Activated T-cell treated with anti-CD3 and anti-CD28 coated beads for 24 hours (primary cell): ENCODE data around the gene COPS6.

Source experiments
- DNase-seq: peaks from one replicate; pipeline ENCODE4 v3.0.0-alpha.2; 2020; ENCODE audit warnings: low read depth

Gene COPS6

DNA sequence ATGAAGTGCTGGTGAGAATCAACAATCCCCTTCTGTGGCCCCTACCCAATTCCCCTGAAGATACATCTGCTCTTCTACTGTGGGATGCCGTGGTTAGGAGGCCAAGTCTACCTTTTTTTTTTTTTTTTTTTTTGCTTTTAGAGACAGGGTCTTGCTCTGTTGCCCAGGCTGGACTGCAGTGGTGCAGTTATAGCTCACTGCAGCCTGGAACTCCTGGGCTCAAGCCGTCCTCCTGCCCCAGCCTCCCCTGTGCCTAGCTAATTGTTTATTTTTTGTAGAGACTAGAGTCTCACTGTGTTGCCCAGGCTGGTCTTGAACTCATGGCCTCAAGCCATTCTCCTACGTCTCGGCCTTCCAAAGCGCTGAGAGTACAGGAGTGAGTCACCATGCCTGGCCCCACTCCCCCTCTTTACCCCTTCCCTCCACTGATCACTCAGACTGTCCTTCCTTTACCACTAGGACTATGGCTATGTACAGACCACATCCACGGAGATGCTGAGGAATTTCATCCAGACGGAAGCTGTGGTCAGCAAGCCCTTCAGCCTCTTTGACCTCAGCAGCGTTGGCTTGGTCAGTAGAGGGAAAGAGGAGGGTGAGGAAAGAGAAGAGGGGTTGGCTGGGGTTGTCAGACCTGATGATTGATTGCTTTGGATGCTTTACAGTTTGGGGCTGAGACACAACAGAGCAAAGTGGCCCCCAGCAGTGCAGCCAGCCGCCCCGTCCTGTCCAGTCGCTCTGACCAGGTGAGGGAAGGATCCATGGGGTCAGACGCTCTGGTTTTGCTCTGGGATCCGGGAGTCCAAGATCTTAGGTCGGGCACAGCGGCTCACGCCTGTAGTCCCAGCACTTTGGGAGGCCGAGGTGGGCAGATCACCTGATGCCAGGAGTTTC is 14.4 kb downstream of the COPS6 start:
- DNase-seq = no peak

DNA sequence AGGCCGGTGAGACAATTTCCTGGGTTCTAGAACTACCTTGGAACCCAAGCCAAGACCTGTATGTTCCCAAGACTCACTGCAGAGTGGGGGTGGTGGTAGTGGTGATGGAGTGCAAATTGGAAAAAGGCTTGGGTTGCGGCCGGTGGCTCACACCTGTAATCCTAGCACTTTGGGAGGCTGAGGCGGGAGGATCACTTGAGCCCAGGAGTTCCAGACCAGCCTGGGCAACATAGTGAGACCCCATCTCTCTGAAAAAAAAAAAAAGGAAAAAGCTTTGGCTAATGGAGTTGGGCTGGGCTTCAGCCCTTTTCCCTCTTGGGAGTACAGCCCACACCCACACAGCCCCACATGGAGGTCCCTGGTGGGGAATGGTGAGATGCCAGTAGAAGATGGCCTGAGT is 16.8 kb downstream of the COPS6 start:
- DNase-seq = no peak

DNA sequence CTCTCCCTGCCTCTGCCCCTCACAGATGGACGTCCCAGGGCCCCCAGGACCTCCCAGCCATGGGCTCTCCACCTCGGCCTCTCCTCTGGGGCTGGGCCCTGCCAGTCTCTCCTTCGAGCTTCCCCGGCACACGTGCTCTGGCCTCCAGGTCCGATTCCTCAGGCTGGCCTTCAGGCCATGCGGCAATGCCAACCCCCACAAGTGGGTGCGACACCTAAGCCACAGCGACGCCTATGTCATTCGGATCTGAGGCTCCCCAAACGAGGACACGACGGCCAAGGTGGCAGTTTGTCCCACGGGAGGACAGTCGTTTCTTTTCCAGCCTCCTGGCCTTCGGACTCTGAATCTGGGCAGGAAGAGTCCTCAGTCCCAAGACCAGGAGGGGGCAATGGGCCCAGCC is 17.9 kb downstream of the COPS6 start:
- DNase-seq = no peak

DNA sequence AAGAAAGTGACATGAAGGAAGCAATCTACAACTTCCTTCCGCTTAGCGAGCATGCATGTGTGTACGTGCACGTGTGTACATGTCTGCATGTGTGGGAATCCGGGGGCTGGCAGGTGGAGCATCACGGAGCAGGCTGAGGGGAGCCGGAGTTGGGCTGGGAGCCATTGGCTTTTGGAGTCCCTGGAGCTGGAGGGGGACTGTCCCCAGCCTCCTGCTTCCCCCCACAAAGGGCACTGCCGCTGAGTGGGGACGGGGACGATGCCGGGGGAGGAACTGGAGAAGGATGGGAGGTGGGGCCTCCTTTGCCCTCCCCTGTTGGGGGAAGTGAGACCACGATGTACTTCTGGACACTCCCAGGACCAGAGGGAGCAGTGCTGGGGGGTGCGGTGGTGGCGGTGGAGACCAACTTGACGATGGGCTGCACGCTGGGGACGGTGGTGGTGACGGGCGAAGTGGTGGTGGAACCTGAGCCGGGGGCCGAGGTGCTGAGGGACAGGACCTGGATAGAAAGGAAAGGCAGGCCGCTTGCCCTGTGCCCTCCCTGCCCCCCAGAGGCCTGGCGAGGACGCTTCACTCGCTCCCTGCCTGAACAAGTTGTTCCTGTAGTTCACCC is 18.5 kb downstream of the COPS6 start:
- no peak for DNase-seq

DNA sequence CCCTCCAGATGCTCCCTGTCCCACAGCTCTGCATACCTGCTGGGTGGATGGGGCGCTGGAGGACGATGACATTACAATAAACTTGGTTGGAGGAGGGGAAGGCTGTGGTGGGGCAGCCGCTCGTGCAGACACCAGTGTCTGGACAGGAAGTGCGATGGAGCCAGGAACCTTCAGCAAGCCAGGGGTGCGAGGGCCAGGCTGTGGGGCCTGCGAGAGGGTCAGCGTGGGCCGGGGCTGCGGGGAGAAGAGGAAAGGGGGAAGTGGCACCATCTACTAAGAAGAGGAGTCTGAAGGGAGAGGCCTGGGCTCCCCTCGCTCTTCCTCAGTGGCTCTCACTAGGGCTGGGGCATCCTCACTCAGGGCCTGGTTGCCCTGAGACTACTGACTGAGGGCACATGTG is 19.1 kb downstream of the COPS6 start:
- DNase-seq = no peak

DNA sequence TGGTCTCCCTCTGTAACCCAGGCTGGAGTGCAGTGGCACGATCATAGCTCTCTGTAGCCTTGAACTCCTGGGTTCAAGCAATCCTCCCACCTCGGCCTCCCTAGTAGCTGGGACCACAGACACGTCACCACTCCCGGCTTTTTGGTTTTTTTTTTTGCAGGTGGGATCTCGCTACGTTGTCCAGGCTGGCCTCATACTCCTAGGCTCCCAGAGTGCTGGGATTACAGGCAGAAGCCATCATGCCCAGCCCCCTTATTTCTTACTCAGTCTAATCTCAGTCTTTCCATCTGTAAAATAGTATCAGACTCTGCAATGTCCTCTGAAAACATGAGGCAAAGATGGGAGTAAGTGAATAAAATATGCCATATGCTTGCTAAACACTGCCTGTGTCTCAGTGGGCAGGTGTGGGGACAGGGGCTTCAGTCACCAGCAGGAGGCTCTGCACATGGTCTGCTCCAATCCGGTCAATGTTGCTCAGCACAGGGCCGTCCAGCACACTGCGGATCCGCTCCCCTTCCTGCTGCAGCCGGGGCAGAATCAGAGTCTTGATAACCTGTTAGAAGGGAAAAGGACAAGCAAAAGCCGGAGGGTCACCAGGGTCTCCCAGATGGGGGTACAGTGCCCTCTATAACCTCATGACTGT is 20.9 kb downstream of the COPS6 start:
- DNase-seq = no peak

DNA sequence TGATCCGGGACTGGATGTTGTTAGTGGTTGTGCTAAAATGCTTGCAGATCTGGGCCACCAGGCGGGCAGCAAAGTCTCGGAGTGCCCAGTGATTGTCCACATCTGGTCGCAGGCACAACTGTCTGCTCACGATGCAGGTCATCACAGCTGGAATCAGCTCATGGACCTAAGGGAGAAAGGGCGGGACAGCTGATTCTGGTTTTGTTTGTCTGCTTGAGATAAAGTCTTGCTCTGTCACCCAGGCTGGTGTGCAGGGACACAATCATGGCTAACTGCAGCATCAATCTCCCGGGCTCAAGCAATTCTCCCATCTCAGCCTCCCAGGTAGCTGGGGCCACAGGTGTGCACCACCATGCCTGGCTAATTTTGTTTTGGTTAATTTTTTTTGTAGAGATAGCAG is 22.4 kb downstream of the COPS6 start:
- no peak for DNase-seq

DNA sequence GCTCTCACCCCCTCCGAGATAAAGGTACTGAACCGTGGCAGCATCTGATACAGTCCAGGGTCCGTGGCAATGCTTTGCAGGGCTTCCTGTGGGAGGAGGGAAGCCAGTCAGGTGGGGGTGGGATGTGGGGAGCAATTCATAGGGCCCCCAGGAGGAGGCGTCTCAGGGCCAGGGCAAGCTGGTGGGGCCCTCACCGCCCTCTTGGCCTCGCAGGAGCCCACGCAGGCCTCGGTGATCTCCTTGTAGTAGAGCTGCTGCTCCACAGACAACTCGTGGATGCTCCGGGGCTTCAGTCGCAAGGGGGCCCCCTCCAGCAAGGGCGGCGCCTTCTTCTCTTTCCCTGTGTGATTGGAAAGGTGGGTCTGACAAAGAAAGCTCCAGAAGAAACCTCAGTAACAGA is 23.1 kb downstream of the COPS6 start:
- no peak for DNase-seq

DNA sequence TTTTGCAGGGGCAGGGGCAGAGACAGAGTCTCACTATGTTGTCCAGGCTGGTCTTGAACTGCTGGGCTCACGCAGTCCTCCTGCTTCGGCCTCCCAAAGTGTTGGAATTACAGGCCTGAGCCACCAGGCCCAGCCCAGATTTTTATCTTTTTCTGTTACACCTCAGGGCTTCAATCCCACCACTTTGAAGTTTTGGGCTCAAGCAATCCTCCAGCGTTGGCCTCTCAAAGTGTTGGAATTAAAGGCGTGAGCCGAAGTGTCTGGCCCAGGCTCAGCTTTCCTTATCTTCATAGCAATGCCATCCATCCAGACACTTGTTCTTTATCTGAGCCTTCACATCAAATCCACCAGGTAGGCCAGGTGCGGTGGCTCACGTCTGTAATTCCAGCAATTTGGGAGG is 26.3 kb downstream of the COPS6 start:
- no peak for DNase-seq

DNA sequence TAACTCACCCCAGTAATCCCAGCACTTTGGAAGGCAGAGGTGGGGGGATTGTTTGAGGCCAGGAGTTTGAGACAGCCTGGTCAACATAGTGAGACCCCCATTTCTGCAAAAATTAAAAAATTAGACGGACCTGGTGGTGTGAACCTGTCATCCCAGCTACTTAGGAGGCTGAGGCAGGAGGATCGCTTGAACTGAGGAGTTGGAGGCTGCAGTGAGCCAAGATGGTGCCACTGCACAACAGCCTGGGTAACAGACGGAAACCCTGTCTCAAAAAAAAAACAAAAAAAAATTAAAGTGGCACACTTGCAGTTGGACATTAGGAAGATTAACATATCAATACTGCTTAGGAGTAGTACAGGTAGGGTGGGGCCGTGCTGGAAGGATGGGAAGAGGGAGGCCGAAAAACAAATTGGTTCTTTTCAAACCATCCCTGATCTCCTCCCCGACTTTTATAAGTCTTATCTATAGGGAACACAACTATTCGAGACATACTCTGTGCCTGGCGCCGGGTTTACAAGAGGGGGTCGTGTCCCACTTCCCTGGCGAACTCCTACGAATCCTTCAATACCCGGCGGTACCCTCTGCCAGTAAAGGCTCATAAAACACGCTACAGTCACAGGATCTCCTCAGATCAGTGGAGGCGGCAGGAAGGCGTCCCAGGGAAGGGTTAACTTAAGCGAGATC is 29.8 kb downstream of the COPS6 start:
- DNase-seq = no peak

DNA sequence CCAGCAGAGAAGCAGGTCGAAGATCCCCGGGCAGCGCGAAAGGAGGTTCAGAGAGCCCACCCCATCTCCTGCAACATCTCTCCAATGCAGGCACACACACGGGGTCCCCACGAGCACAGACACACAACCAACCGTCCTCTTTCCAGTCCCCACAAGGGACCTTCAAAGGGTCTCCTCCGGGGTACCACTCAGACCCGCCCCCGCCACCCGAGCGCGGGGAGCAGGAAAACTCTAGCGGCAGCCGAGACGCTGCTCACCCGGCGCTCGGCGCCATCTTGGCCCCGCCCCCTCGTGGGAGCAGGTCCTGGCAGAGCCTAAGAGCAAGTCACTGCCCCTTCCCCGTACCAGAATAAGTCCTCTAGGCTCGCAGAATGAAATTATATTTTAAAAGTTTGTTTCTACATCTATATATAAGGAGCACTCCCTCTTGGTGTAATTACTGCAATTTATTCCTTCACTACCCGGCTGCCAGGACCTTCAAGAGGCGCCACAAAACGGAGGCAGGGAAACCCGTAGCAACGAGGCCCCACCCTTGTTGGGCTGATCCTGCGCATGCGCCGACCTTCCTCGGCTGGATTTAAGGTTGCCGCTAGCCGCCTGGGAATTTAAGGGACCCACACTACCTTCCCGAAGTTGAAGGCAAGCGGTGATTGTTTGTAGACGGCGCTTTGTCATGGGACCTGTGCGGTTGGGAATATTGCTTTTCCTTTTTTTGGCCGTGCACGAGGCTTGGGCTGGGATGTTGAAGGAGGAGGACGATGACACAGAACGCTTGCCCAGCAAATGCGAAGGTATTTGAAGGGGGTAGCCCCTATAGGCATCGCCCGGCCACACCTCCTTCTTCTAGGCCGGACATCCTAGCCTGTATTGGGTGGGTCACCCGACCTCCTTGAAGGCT is 30.6 kb downstream of the COPS6 start, which contains the start of the genes CNPY4 and TAF6:
CNPY4 (plus strand) TSS at position 563 of the 898 bp plus-strand sequence; CDS start at position 674, 111 bp downstream.
TAF6 (minus strand) TSS at position 287 of the 898 bp plus-strand sequence. CDS start 5,149 bp downstream, outside the sequence.
- peak; percentile 94 for DNase-seq

DNA sequence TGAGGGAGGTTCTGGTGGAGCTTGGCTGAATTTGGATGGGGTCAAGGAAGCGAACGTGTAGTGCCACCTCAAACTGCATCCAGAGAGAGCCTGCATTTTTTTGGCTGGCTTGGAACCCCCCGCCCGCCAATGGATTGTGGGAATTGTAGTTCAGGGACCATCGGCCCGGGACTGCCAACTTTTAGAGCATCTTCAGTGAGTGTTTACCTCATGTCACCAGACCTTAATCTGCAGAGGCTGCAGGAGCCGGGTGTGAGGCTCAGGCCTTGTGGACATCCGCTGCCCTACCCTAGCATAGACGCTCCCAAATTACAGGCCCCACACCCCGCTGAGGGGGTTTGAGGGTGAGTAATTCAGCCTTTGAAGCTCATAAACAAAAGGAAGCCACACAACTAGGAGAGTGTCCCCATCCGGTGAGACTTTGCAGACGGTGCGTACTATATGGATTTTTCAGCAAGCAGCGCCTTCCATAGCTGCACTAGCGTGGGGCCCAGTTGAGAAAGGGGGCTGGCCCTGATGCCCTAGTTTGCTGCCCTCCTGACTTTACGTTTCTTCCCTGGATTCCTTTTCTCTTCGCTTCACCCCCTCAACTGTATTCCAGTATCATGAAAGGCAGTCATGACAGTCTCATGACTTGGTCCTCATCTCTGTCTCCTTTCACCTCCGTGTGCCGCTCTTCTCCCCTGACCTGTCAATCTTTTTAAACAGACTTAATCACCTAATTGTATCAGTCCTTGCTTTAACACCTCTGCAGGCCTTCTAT is 31.4 kb downstream of the COPS6 start:
- DNase-seq = peak; percentile 62

DNA sequence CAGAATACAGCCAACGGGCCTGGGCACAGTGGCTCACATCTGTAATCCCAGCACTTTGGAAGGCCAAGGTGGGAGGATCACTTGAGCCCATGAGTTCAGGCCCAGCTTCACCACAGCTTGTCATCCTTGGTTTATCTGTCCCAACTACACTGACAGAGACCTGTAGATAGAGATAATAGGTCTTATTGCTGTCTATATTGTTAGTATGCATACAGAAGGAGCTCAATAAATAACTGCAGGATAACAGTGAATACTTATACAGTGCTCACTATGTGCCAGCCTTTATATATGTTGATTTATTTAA is 31.9 kb downstream of the COPS6 start:
- no peak for DNase-seq

DNA sequence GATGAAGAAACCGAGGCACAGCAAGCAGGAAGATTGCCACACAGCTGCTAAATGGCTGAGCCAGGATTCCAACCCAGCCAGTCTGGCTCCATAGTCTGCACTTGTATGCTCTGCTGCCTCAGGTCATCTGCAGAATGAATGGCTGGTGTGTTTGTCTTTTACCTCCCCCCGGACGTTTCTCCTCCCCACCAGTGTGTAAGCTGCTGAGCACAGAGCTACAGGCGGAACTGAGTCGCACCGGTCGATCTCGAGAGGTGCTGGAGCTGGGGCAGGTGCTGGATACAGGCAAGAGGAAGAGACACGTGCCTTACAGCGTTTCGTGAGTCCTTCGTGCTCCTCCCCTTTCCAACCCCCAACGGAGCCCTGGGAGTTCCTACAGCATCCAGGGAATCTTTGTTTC is 33.3 kb downstream of the COPS6 start:
- no peak for DNase-seq

DNA sequence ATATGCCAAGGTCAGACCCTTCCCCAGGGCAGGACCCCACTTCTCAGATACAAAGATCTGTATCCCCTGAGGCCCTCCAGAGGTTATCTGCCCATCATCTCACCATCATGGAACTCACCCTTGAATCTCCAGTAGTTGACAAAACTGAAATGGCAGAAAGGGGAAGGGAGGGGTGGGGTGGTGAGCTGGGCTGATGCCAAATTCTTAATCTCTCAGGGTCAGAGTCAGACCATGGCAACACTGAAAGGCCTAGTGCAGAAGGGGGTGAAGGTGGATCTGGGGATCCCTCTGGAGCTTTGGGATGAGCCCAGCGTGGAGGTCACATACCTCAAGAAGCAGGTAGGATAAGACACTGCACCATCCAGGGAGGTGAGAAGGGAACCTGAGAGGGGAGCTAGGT is 33.8 kb downstream of the COPS6 start:
- DNase-seq = no peak

DNA sequence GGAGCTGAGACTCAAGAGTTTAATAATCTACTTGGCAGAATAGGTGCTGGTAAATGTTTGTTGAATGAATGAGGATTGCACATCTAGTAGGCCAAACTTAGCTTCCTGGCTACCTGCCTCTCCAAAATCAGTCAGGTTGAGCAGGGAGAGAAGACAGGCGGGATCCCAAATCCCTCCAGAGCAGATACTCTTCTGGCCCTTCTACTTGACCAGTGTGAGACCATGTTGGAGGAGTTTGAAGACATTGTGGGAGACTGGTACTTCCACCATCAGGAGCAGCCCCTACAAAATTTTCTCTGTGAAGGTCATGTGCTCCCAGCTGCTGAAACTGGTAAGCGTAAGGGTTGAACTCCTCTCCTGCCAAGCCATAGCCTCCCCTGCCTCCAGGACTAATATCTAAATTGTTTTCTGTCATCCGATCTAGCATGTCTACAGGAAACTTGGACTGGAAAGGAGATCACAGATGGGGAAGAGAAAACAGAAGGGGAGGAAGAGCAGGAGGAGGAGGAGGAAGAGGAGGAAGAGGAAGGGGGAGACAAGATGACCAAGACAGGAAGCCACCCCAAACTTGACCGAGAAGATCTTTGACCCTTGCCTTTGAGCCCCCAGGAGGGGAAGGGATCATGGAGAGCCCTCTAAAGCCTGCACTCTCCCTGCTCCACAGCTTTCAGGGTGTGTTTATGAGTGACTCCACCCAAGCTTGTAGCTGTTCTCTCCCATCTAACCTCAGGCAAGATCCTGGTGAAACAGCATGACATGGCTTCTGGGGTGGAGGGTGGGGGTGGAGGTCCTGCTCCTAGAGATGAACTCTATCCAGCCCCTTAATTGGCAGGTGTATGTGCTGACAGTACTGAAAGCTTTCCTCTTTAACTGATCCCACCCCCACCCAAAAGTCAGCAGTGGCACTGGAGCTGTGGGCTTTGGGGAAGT is 35.8 kb downstream of the COPS6 start:
- DNase-seq = no peak

DNA sequence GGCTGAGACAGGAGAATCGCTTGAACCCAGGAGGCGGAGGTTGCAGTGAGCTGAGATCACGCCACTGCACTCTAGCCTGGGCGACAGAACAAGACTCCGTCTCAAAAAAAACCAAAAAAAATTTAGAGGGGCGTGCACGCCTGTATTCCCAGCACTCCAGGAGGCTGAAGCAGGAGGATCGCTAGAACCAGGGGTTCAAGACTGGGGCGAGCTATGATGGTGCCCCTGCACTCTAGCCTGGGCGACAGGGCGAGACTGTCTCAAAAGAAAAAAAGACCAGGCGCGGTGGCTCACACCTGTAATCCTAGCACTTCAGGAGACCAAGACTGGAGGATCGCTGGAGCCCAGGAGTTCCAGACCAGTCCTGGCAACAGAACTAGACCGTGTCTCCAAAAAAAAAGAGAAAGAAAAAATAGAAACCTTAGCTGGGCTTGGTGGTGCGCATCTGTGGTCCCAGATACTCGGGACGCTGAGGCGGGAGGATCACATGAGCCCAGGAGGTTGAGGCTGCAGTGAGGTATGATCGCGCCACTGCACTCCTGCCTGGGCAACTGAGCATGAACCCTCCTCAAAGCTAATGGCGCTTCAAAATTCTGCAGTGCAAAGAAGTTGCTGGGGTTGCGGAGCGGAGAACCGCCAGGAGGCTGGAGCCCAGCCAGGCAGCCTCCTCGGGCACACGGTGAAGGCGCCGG is 37.6 kb downstream of the COPS6 start:
- DNase-seq = no peak

DNA sequence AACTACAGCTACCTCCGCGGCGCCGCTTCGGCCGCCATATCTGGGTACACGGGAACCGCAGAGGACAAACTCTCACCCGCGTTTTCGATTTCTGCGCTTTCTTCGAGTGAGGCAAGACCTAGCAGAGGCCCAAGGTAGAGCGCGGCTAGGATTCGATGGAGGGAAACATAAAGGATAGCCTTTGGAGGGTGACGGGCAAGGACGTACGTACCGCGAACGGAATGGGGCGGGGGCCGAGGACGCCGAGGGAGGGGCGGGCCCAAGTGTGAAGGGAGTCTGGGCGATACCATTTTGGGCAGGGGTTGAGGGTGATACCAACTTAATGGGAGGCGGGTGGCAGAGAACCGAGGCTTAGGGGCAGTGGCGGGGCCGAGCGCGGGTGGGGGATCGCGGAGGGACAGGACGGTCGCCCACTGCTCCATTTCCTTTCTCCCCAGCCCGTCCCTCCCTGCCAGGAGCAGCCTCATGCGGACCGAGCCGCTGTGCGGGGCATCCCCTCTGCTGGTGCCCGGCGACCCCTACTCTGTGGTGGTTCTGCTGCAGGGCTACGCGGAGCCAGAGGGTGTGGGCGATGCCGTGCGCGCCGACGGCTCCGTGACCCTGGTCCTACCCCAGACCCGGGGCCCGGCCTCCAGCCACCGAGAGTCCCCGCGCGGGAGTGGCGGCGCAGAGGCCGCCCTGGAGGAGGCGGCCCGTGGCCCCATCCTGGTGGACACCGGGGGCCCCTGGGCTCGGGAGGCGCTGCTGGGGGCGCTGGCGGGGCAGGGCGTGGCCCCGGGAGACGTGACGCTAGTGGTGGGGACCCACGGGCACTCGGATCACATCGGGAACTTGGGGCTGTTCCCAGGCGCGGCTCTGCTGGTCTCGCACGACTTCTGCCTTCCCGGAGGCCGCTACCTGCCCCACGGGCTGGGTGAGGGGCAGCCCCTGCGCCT is 38.4 kb downstream of the COPS6 start, which contains the start of gene MBLAC1:
MBLAC1 (plus strand) TSS at position 37 of the 935 bp plus-strand sequence; CDS start at position 466, 429 bp downstream.
- DNase-seq = peak; percentile 85
